HG03439 (cell line): ENCODE data around the gene INCENP.

Source experiments
- ATAC-seq: cut with Tn5 transposase; IDR thresholded peaks from one replicate; pipeline ENCODE4 v1.9.1; 2021; ENCODE audit warnings: mild to moderate bottlenecking, moderate library complexity; ENCODE audit not compliant: unreplicated experiment

The INCENP gene

GRCh38 chr11:62140304-62141110 is 16.7 kb downstream of the INCENP start:
- no peak for ATAC-seq

GRCh38 chr11:62141111-62142042 is 17.6 kb downstream of the INCENP start:
- ATAC-seq, result no peak

- no peak for ATAC-seq
These were observed 18.2 kb downstream of the INCENP start for GRCh38 chr11:62142043-62142375.

GRCh38 chr11:62142921-62143320 is 19.1 kb downstream of the INCENP start:
- no peak for ATAC-seq

GRCh38 chr11:62143727-62144126 is 19.9 kb downstream of the INCENP start:
- no peak for ATAC-seq

GRCh38 chr11:62144641-62145255 is 20.9 kb downstream of the INCENP start:
- ATAC-seq, result no peak

- ATAC-seq, result no peak
These were observed 21.6 kb downstream of the INCENP start for GRCh38 chr11:62145261-62145871.

GRCh38 chr11:62146476-62147200 is 22.8 kb downstream of the INCENP start:
- ATAC-seq, result no peak

GRCh38 chr11:62147545-62147944 is 23.7 kb downstream of the INCENP start:
- ATAC-seq, result no peak

- no peak for ATAC-seq
These were observed 24.6 kb downstream of the INCENP start for GRCh38 chr11:62148271-62148980.

- no peak for ATAC-seq
These were observed 26.4 kb downstream of the INCENP start for GRCh38 chr11:62149986-62150886.

- no peak for ATAC-seq
These were observed 27.3 kb downstream of the INCENP start for GRCh38 chr11:62150887-62151736.

- no peak for ATAC-seq
These were observed 27.9 kb downstream of the INCENP start for GRCh38 chr11:62151737-62152102.

- ATAC-seq, result no peak
These were observed 28.7 kb downstream of the INCENP start for GRCh38 chr11:62152245-62153086.

GRCh38 chr11:62153087-62153395 is 29.2 kb downstream of the INCENP start:
- ATAC-seq, result no peak

GRCh38 chr11:62153617-62154016 is 29.8 kb downstream of the INCENP start:
- no peak for ATAC-seq

GRCh38 chr11:62157603-62158002 is 33.8 kb downstream of the INCENP start:
- no peak for ATAC-seq
